Measurements from ENCODE around the gene ADGRL1.

DNA sequence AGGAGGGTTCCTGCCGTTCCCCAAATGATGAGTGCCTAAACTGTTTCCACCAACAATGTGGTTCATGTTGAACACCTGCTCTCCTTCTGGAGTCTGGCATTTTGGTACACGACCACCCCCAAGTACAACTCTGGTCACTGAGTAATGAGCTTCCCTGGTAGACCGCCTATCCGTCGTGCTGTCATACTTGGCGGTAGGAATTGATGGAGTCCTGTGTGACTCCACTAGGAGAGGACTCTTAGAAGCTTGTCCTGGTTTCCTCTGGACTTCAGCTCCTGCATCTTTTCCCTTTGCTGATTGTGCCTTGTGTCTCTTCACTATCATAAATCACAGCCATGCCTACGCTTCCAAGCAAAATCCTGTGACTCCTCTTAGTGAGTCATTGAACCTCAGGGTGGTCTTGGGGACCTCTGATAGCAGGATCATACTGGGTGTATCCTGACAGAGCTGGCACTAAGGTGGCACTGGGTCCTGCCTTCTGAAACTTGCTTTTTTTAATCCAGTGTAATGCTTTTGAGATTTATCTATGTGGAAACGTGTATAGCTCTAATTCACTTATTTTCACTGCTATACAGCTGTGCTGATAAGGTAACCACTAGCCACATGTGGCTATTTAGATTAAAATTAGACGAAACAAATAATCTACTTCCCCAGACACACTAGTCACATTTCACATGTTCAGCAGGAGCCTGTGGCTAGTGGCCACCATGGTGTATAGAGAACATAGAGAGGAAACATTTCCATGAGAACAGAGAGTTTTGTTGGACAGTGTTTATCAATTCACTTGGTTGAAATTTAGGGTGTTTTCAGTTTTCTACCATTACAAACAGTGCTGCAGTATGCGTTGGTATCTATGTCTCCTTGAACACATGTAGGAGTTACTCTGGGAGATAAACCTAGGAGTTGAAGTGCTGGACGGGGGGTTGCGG lies 63.4 kb downstream of the ADGRL1 start:
- TF ChIP-seq, protein P1, sequence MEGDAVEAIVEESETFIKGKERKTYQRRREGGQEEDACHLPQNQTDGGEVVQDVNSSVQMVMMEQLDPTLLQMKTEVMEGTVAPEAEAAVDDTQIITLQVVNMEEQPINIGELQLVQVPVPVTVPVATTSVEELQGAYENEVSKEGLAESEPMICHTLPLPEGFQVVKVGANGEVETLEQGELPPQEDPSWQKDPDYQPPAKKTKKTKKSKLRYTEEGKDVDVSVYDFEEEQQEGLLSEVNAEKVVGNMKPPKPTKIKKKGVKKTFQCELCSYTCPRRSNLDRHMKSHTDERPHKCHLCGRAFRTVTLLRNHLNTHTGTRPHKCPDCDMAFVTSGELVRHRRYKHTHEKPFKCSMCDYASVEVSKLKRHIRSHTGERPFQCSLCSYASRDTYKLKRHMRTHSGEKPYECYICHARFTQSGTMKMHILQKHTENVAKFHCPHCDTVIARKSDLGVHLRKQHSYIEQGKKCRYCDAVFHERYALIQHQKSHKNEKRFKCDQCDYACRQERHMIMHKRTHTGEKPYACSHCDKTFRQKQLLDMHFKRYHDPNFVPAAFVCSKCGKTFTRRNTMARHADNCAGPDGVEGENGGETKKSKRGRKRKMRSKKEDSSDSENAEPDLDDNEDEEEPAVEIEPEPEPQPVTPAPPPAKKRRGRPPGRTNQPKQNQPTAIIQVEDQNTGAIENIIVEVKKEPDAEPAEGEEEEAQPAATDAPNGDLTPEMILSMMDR (IDR thresholded peaks at IDR 0.05; ENCODE audit: extremely low read depth in 1 of 2, insufficient read depth in 1 of 2, low read depth in 1 of 2, low read length in 2 of 2): no peak
- no peak for TF ChIP-seq EZH2 (IDR thresholded peaks at IDR 0.05; ENCODE audit: borderline replicate concordance, low read depth, low read length, severe bottlenecking)
- TF ChIP-seq POLR2A (IDR thresholded peaks at IDR 0.05; ENCODE audit: low read depth, low read length): no peak
- TF ChIP-seq JUN (IDR thresholded peaks at IDR 0.05; ENCODE audit: borderline replicate concordance, insufficient read depth, insufficient read length, low read depth): no peak
- TF ChIP-seq, protein P2, sequence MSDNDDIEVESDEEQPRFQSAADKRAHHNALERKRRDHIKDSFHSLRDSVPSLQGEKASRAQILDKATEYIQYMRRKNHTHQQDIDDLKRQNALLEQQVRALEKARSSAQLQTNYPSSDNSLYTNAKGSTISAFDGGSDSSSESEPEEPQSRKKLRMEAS (IDR thresholded peaks at IDR 0.05; ENCODE audit: insufficient read depth, insufficient read length): no peak
- no peak for TF ChIP-seq GATA2 (IDR thresholded peaks at IDR 0.05; ENCODE audit: insufficient read depth, insufficient read length, low read depth, low read length)
